HL-60/S4 treated with phorbol 12-myristate 13-acetate at 8.2 ng/mL for 4 days and 3 days (cell line): ENCODE measurements around the gene CCDC57.

Experiments
- in situ Hi-C: fragments of 300-500 bp; cut with MboI; formaldehyde crosslinking; loops from 2 replicates; pipeline ENCODE4 v1.15.0; 2022; ENCODE audit warnings: low sequenced_read_pairs

Gene CCDC57

GRCh38 chr17:82085031-82085861 is 127.4 kb downstream of the CCDC57 start:
- in situ Hi-C loops, result no loop called here

GRCh38 chr17:82084373-82085030 is 128.1 kb downstream of the CCDC57 start:
- in situ Hi-C loops, result no loop called here

- in situ Hi-C loops, result no loop called here
Measured at GRCh38 chr17:82083533-82084359, 128.9 kb downstream of the CCDC57 start.

GRCh38 chr17:82083009-82083408 is 129.6 kb downstream of the CCDC57 start:
- in situ Hi-C loops, result no loop called here

GRCh38 chr17:82082456-82082855 is 130.2 kb downstream of the CCDC57 start:
- in situ Hi-C loops, result no loop called here

- in situ Hi-C loops, result no loop called here
Measured at GRCh38 chr17:82081966-82082365, 130.7 kb downstream of the CCDC57 start.

GRCh38 chr17:82081546-82081945 is 131.1 kb downstream of the CCDC57 start:
- in situ Hi-C loops, result no loop called here

GRCh38 chr17:82080789-82081464 is 131.7 kb downstream of the CCDC57 start:
- in situ Hi-C loops, result no loop called here

- in situ Hi-C loops, result no loop called here
Measured at GRCh38 chr17:82080048-82080788, 132.4 kb downstream of the CCDC57 start.

GRCh38 chr17:82079001-82079677 is 133.5 kb downstream of the CCDC57 start:
- in situ Hi-C loops, result no loop called here

GRCh38 chr17:82078433-82078832 is 134.2 kb downstream of the CCDC57 start:
- in situ Hi-C loops, result no loop called here

GRCh38 chr17:82077617-82078358 is 134.9 kb downstream of the CCDC57 start:
- in situ Hi-C loops, result no loop called here

- in situ Hi-C loops, result no loop called here
Measured at GRCh38 chr17:82076785-82077591, 135.7 kb downstream of the CCDC57 start.

- in situ Hi-C loops, result no loop called here
Measured at GRCh38 chr17:82076018-82076784, 136.4 kb downstream of the CCDC57 start.

- in situ Hi-C loops, result no loop called here
Measured at GRCh38 chr17:82073446-82073845, 139.2 kb downstream of the CCDC57 start.

GRCh38 chr17:82072827-82073226 is 139.8 kb downstream of the CCDC57 start:
- in situ Hi-C loops, result no loop called here

GRCh38 chr17:82070611-82071010 is 142.0 kb downstream of the CCDC57 start:
- in situ Hi-C loops, result no loop called here
